Bronchus fibroblast of lung (primary cell): ENCODE results near the gene TMEM72. TPM values are rescaled to one million over a fixed set of nuclear protein-coding genes. Genes with fewer than 3 reads are reported as not detected.

ENCODE experiments used
- total RNA-seq: library from RNA; depleted of rRNA; stranded (reverse); fragments of >200 nt; gene quantifications from 2 replicates; pipeline ENCODE4 v1.2.3, GENCODE V29; 2015

TMEM72 gene
- total RNA-seq, result not detected in 2 replicates

DNA sequence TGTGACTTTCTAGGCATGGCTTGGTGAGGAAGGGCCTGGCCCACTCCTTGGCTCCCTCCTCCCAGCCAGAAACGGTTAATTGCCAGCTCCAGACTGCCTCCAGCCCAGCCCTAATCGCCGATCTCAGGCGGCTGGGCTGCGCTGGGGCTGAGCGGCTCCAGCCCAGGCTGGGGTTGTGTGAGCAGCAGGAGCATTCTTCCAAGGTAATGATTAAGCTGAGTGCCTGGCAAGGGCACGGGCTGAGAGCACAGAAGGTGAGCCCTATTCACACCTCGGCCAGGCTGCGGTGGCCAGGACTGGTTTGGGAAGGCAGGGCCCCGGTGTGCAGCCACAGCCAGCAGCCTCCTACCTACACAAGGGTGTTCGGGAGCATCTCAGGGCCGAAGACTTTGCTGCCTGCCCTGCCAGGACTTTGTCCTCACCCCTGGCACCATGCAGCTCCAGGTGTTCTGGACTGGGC, at the start of gene TMEM72:
Gene TMEM72, plus strand, starts transcription at position 257 of the 460 bp plus-strand sequence. Its CDS starts 176 bp downstream, at position 433.

DNA sequence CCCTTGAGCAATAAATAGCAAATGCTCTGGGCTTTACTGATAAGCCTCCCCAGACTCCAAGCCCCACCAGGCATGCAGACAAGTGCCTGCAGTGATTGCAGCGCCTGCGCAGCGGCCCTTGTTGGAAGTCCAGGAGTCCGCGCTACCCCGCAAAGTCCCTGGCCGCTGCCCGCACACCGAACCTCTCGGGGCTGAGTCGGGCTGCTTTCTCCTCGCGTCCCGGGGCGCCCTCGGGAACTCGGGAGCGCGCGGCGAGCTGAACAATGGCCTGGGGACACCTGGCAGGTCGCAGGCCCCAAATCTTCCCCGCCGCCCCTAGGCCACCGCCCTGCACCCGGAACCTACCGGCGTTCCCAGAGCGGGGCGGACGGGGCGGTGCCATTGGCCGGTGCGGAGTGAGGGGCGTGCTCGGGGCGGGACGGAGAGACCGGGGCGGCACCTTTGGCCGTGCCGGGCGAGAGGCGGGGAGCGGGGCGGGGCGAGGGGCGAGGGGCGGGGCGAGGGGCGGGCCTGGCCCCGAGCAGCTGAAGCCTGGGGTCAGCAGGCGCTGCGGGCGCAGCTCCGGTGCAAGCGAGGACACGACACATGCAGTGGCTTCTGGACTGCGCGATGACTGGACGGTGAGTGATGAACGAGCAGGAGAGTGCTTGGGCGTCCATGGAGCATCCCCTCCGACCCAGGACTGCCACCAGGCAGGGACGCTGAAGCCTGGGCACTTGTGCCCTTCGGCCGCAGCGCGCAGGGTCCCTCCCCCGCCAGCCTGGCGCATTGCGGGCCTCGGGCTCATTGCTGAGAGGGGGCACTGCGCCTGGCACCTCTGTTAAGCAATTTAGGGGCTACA, 48.3 kb downstream of the TMEM72 start, which contains the start of gene RASSF4:
Gene RASSF4, plus strand, starts transcription at position 556 of the 841 bp plus-strand sequence. CDS start 10,401 bp downstream, outside the sequence.

DNA sequence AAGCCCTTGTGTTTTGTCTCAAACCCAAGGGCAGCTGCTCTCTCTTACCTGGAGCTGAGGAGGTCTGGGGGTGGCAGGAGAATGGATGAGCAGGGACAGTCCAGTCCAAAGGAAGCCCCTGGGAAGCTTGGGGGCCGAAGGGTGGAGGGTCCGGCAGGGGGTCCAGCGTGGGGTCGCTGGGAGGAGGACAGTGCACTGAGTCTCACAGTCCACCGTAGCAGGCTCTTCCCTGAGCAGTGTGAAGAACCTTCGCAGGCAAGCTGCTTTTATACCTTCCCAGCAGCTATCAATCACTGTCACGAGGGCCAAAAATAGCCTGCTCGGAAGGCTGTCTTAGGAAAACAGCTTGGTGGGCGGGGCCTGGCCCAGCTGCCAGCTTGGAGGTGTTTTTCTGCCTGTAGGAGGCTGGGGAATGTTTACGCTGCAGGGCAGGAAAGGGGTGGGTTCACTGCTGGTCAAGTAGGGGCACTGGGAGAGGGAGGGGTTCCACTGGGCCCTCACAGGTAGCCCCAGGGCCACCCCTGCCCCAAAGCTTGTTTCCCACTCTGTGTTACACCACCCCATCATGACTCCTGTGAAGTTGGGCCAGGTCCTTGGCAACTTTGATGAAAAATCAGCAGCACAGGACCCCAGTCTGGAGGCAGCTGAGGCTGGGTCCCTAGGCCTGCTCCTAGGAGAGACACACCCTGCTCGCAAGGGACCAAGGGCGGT, 67.6 kb downstream of the TMEM72 start, which contains the start of gene DEPP1:
Gene DEPP1, minus strand, starts transcription at position 240 of the 711 bp plus-strand sequence. CDS start 779 bp downstream, outside the sequence.

Other genes with a start within 250 kb of the TMEM72 start
- 6.1 and 6.5 TPM in 2 replicates for gene RASSF4, start 48.5 kb downstream of the TMEM72 start, total RNA-seq
- gene DEPP1, start 67.5 kb downstream of the TMEM72 start, total RNA-seq, result 15.0 TPM in 2 replicates
- 16.9 and 19.0 TPM in 2 replicates for gene ZNF22, start 89.6 kb downstream of the TMEM72 start, total RNA-seq